ENCODE results near the gene TBC1D22B. TPM values are rescaled to one million over a fixed set of nuclear protein-coding genes. Genes with fewer than 3 reads are reported as not detected.
A peak's percentile ranks its signal among the peaks of the same experiment; 100 is the strongest.

Gene TBC1D22B
- total and polyA plus RNA-seq, 5 experiments from 2014 or later = 5.1 to 9.5 (median 8.4) TPM

GRCh38 chr6:37222125-37222967 is 35.2 kb upstream of the TBC1D22B start:
- ATAC-seq = peak; percentile 93 to 94
- peaks cover 7 to 18% (median 10%) of the 10 kb centered on the region in 4 donors for H3K4me1 Mint-ChIP-seq
- no peaks in the 10 kb centered on the region for H3K9me3 Mint-ChIP-seq
- POLR2A ChIA-PET = interaction anchor here (0.9 to 1.5 kb wide), 2 partner anchors 12 to 52 kb away, joined by 3 read pairs; partner anchors contain the start of gene PIM1
- no peaks in the 10 kb centered on the region for H3K36me3 Mint-ChIP-seq
- peak overlapping the region in 6 of 10 donors; percentile 14 to 78 (median 70) for H3K27ac Mint-ChIP-seq
- peaks cover 0 to 2% (median 0%) of the 10 kb centered on the region in 5 donors for H3K27me3 Mint-ChIP-seq
- peak; percentile 43 to 78 (median 64) for DNase-seq
- H3K4me3 Mint-ChIP-seq = peak overlapping the region; percentile 75 to 91 (median 86)

DNA sequence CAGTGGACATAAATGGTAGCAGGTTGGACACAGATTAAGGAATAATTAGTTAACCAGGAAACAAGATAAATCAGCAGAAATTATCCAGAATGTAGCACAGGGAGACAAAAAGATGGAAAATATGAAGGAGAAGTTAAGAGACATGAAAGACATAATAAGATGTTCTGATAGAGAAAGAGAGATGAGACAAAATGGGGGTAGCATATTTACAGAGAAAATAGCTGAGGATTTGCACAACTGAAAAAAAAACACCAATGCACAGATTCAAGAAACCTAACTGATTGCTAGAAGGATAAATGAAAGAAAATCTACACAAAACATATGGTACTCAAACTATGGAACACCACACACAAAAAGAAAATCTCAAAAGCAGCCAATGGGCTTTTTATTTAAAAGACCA is 34.6 kb upstream of the TBC1D22B start:
- DNase-seq (no peak), ATAC-seq (no peak)
- Mint-ChIP-seq H3K27me3 (peaks cover 0 to 2% (median 0%) of the 10 kb centered on the region in 5 donors), H3K4me3 (peak overlapping the region; percentile 75 to 91 (median 86)), H3K27ac (peak overlapping the region in 6 of 10 donors; percentile 0 to 74 (median 14)), H3K4me1 (peaks cover 7 to 18% (median 10%) of the 10 kb centered on the region in 4 donors), H3K36me3 (no peaks in the 10 kb centered on the region), H3K9me3 (no peaks in the 10 kb centered on the region)
- POLR2A ChIA-PET = no interaction called here

DNA sequence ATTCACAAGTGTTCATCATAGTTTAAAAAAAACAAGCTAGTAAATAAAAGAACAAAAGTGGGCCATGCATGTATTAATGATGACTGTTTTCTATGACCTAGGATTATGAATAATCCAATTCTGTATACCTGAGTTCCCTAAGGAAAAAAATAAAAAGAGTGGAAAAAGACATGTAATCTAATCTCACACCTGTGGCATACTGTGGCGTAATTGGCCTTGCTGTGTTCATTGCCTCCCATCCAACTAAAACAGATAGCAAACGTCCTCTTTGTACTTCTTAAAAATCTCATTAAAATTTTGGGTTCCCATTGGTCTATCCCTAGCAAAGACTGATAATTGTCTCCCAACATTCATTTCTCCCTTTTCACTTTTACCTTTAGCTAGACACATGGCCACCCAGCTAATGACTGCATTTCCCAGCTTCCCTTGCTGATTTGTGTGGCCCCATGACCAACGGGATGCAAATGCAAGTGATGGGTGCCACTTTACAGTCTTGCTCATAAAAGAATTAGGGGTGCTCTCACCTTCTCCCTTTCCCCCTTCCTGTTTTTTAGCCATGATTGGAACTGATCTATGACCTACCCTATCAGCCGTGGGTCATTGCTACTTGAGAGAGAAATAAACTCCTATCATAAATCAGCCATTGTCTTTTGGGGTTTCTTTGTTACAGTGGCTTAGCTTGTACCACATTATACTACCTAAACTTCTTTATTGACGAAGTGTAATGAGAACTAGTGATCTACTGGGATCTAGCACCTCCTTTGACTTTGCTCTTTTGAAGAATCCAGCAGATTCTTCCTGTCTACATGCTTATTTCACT is 32.0 kb upstream of the TBC1D22B start:
- ATAC-seq = no peak
- Mint-ChIP-seq H3K4me3 (no peak overlapping the region), H3K9me3 (no peaks in the 10 kb centered on the region), H3K36me3 (no peaks in the 10 kb centered on the region), H3K27me3 (peaks cover 0 to 2% (median 0%) of the 10 kb centered on the region in 5 donors), H3K27ac (peak overlapping the region in 1 of 10 donors; percentile 41), H3K4me1 (peaks cover 7 to 16% (median 10%) of the 10 kb centered on the region in 4 donors)
- no peak for DNase-seq
- POLR2A ChIA-PET = no interaction called here

GRCh38 chr6:37230104-37230503 is 27.5 kb upstream of the TBC1D22B start:
- Mint-ChIP-seq H3K27me3 (peaks cover 0 to 7% (median 3%) of the 10 kb centered on the region in 5 donors), H3K27ac (no peak overlapping the region), H3K4me3 (no peak overlapping the region), H3K9me3 (no peaks in the 10 kb centered on the region), H3K4me1 (no peaks in the 10 kb centered on the region), H3K36me3 (no peaks in the 10 kb centered on the region)
- DNase-seq = no peak
- POLR2A ChIA-PET = no interaction called here
- ATAC-seq = no peak

DNA sequence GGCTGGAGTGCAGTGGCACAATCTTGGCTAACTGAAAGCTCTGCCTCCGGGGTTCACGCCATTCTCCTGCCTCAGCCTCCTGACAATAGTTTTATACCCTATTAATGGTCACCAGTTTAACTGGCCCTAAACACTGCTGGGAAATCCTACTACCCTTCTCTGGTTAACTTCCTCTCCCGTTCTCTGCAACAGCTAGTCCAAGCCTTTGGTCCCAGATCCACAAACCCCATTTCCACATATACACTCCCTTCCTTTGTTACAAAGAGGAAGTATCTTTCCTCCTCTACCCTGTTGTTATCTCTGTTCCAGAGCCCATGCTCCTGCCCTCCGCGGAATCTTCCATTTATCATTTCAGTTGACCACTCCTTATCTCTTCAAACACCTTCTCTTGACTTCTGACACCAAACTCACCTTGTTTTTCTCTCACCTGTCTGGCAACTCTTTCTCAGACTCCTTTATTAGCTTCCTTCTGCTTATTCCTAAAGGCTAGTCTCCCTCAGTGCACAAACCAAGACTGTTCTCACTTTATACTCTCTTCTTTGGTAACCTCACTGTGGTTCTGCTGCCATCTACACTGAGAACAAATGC is 25.0 kb upstream of the TBC1D22B start:
- H3K27ac Mint-ChIP-seq = no peak overlapping the region
- H3K4me1 Mint-ChIP-seq = no peaks in the 10 kb centered on the region
- DNase-seq (no peak), ATAC-seq (no peak)
- no peaks in the 10 kb centered on the region for H3K9me3 Mint-ChIP-seq
- peaks cover 0 to 7% (median 2%) of the 10 kb centered on the region in 5 donors for H3K27me3 Mint-ChIP-seq
- POLR2A ChIA-PET = no interaction called here
- H3K4me3 Mint-ChIP-seq = no peak overlapping the region
- H3K36me3 Mint-ChIP-seq = no peaks in the 10 kb centered on the region

- DNase-seq = no peak
- Mint-ChIP-seq H3K9me3 (no peaks in the 10 kb centered on the region), H3K4me3 (no peak overlapping the region), H3K4me1 (peaks cover 0 to 2% (median 0%) of the 10 kb centered on the region in 4 donors), H3K36me3 (no peaks in the 10 kb centered on the region), H3K27ac (no peak overlapping the region), H3K27me3 (peaks cover 0 to 7% (median 2%) of the 10 kb centered on the region in 5 donors)
- no peak for ATAC-seq
- POLR2A ChIA-PET = no interaction called here
Measured at GRCh38 chr6:37233541-37233940, 24.0 kb upstream of the TBC1D22B start.

DNA sequence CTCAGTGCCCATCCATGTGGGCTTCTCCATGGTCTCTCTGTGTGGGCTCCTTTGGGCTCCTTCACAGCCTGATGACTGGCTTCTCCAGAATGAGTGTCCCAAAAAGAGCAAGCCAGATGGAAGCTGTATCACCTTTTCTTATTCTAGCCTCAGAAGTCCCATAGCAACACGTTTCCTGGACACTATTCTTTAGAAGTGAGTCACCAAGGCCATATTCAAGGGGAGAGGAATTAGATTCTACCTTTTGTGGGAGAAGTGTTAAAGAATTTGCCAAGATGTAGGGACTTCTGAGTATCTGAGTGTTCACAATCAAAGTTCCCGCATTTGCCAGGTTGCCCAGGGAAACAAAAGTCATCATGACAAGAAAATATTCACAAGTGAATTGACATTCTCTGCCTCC is 20.7 kb upstream of the TBC1D22B start:
- DNase-seq (no peak), ATAC-seq (no peak)
- Mint-ChIP-seq H3K9me3 (no peaks in the 10 kb centered on the region), H3K4me3 (no peak overlapping the region), H3K27me3 (peaks cover 0 to 7% (median 2%) of the 10 kb centered on the region in 5 donors), H3K27ac (no peak overlapping the region), H3K4me1 (peaks cover 5 to 13% (median 10%) of the 10 kb centered on the region in 4 donors), H3K36me3 (no peaks in the 10 kb centered on the region)
- POLR2A ChIA-PET = no interaction called here

- no peaks in the 10 kb centered on the region for H3K9me3 Mint-ChIP-seq
- POLR2A ChIA-PET = interaction anchor here (0.7 kb wide), 2 partner anchors 25 to 34 kb away, joined by 3 read pairs; no protein-coding TSS in a partner anchor
- peaks cover 0 to 5% (median 2%) of the 10 kb centered on the region in 5 donors for H3K27me3 Mint-ChIP-seq
- DNase-seq = no peak
- peaks cover 5 to 13% (median 10%) of the 10 kb centered on the region in 4 donors for H3K4me1 Mint-ChIP-seq
- no peaks in the 10 kb centered on the region for H3K36me3 Mint-ChIP-seq
- no peak for ATAC-seq
- no peak overlapping the region for H3K27ac Mint-ChIP-seq
- H3K4me3 Mint-ChIP-seq = no peak overlapping the region
Measured at GRCh38 chr6:37237789-37238188, 19.8 kb upstream of the TBC1D22B start.

DNA sequence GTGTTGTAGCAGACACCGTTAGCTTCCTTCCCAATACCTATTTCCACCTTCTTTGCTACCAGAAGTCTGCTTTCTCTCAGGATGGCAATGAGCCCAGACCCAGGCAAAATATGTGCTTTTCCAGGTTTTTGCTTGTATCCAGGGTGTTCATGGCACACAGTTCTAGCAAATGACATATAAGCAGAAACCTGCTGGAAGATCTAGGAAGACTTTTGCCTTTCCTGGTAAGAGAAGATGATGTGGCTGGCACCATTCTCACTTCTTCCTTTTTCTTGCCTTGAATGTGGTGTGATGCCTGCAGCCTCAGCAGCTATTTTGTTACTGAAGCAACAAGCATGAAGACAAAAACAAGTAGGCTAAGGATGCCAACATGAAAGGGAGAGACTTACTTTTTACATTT is 19.2 kb upstream of the TBC1D22B start:
- Mint-ChIP-seq H3K36me3 (no peaks in the 10 kb centered on the region), H3K4me3 (no peak overlapping the region), H3K27ac (no peak overlapping the region), H3K4me1 (peaks cover 5 to 13% (median 10%) of the 10 kb centered on the region in 4 donors), H3K9me3 (no peaks in the 10 kb centered on the region), H3K27me3 (peaks cover 0 to under 1% (median 0%) of the 10 kb centered on the region in 5 donors)
- POLR2A ChIA-PET = interaction anchor here (0.7 kb wide), 2 partner anchors 26 to 33 kb away, joined by 3 read pairs; no protein-coding TSS in a partner anchor
- DNase-seq = no peak
- ATAC-seq = no peak

DNA sequence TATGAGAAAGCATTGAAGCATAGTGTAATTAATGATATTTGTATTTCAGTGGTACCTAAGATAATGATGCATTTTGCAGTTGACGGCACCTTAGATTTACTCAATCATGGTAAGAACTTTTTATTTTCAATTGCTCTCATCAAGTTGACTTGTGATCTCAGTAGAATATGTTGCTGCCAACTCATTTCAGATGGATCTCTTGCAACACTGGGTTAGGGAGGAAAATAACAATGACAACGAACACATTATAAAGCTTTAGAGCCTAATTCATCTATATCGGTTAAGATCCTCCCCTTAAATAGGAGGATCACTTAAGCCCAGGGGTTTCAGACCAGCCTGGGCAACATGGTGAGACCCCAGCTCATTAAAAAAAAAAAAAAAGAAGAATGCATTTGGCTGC is 18.0 kb upstream of the TBC1D22B start:
- Mint-ChIP-seq H3K9me3 (no peaks in the 10 kb centered on the region), H3K4me1 (peaks cover 5 to 13% (median 10%) of the 10 kb centered on the region in 4 donors), H3K27ac (peak overlapping the region in 5 of 10 donors; percentile 2 to 79 (median 73)), H3K36me3 (no peaks in the 10 kb centered on the region), H3K4me3 (no peak overlapping the region), H3K27me3 (peaks cover 0 to 4% (median 0%) of the 10 kb centered on the region in 5 donors)
- no peak for ATAC-seq
- POLR2A ChIA-PET = no interaction called here
- no peak for DNase-seq

- H3K4me1 Mint-ChIP-seq = peaks cover 5 to 13% (median 10%) of the 10 kb centered on the region in 4 donors
- H3K27me3 Mint-ChIP-seq = peaks cover 0 to 4% (median 0%) of the 10 kb centered on the region in 5 donors
- peak overlapping the region in 2 of 10 donors; percentile 10 to 34 for H3K4me3 Mint-ChIP-seq
- H3K27ac Mint-ChIP-seq = peak overlapping the region in 7 of 10 donors; percentile 2 to 85 (median 73)
- peak in 7 of 10 donors; percentile 20 to 73 (median 41) for DNase-seq
- ATAC-seq = peak; percentile 35 to 67
- H3K9me3 Mint-ChIP-seq = no peaks in the 10 kb centered on the region
- no peaks in the 10 kb centered on the region for H3K36me3 Mint-ChIP-seq
- POLR2A ChIA-PET = interaction anchor here (0.6 kb wide), 1 partner anchor 365 kb away, joined by 4 read pairs; the partner anchor contains the start of gene PPIL1
Measured at GRCh38 chr6:37239950-37240713, 17.4 kb upstream of the TBC1D22B start.

DNA sequence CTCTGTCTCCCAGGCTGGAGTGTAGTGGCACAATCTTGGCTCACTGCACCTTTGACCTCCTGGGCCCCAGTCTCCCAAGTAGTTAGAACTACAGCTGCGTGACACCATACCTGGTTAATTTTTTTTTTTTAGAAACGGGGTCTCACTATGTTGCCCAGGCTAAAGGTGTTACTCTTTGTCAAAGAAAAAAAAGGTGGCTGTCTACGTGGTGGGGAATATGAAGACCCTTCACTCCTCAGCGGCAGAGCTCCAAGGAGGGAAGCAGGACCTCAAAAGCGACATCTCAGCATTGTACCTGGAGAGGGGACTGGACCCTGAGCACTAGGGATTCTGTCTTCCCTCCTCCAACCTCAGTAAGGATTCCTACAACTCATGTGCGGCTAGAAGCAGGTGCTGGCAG is 16.4 kb upstream of the TBC1D22B start:
- DNase-seq (no peak), ATAC-seq (no peak)
- H3K4me1 Mint-ChIP-seq = peaks cover 7 to 13% (median 10%) of the 10 kb centered on the region in 4 donors
- no peak overlapping the region for H3K27ac Mint-ChIP-seq
- H3K4me3 Mint-ChIP-seq = no peak overlapping the region
- POLR2A ChIA-PET = no interaction called here
- no peaks in the 10 kb centered on the region for H3K9me3 Mint-ChIP-seq
- H3K27me3 Mint-ChIP-seq = peaks cover 0 to 7% (median 4%) of the 10 kb centered on the region in 5 donors
- H3K36me3 Mint-ChIP-seq = no peaks in the 10 kb centered on the region

Measured in naive thymus-derived CD8-positive, alpha-beta T cell (primary cell).